HG03108 (cell line): ENCODE data around the gene KCNJ1.
A peak's percentile ranks its signal among the peaks of the same experiment; 100 is the strongest.

Experiments
- ATAC-seq: cut with Tn5 transposase; IDR thresholded peaks from one replicate; pipeline ENCODE4 v1.9.1; 2021; ENCODE audit warnings: moderate library complexity; ENCODE audit not compliant: unreplicated experiment

The KCNJ1 gene

DNA sequence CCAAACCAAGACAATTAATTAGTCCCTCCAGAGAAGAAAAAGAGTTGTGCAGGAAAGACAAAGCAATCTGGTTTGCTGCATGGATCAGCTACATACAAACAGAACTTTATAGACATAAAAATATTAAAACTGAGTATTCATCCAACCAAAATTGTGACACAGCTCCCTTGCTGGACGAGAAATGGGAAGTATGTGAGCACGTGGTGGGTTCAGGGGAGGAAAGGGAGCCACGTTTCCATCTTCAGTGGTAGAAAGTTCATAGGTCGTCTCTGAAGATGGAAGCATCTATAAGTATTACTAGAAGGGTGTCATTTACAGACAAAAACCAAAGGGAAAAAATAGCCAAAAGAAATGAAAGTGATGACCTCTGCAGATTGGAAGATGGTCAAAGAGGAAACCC lies 17.0 kb upstream of the KCNJ1 start:
- ATAC-seq = no peak

DNA sequence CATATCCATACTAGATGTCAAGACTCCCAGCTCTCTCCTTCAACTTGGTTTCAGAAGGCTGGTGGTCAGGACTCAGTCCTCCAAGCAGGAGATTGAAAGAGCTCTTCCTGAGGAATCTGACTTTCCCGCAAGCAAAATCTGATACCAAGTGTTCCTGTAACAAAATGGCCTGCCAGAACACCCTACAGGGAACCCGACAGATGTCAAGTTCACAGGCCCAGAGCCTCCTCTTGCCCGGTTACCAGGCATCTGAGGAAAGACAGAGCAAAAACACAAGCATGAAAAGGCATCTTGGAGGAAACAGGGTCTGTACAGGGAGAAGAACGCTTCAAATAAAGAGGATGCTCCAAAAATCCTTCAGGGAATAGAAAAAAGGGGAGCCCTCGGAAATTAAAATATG lies 15.4 kb upstream of the KCNJ1 start:
- no peak for ATAC-seq

DNA sequence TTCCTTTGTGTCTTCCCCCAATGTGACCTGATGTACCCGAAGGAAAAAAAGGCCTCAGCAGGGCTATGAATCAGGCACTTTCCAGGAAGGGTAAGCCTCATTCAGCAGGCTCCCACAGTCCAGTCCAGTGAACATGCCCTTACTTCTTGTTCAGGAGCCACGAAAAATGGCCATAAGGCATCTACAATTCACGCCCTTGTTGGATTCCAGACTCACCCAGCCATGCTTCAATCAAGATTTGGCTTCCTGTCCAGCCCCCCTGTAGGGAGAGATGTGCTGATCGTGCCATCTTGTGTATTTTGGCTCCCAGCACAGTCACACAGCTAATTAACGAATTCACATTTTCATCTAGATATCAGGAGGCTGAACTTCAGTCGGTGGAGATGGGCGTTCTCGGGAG lies 14.1 kb upstream of the KCNJ1 start:
- ATAC-seq = no peak

GRCh38 chr11:128879817-128880216 lies 12.7 kb upstream of the KCNJ1 start:
- no peak for ATAC-seq

DNA sequence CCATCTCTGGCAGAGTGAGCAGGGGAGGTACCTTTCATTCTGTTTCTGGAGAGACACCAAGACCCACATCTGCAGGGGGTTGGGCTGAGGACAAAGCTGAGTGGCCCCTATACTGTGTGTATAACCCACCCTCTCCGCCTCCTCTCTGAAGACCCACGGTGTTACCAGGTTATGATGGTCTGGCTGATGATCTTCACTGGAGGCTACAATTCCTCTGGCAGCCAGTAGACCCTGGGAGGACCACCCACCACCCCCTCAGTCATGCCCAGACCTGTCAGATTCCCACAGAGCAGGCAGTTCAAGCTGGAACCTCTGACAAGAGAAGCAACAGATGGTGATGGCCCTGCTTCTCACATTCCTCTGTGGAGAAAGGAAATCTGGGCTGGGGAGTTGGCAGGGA lies 11.4 kb upstream of the KCNJ1 start:
- no peak for ATAC-seq

- no peak for ATAC-seq
Observed at GRCh38 chr11:128877726-128878125, 10.6 kb upstream of the KCNJ1 start.

DNA sequence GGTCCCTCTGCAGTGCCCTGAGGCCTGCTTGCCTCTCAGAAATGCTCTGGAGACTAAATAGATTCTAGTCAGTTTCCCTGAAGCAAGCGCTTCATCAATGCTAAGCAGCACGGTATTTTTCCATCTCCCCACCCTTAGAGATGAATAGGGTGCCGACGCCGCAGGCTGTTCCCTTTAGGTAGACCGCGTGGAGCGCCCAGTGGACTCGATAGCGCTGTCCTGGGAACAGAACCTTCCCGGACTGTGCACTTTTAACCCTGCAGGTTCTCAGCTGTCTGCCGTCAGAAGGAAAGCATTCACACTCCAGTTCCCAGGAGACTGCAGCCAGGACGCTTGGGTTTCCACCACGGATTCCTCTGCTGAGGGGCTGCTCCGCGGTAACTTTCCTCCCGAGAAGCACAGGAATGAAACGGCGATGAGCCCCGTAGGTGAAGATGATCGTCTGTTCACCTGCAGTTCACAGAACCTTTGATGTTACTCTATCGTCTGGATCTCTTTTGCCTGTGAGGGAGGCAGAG lies 9.1 kb upstream of the KCNJ1 start:
- ATAC-seq = no peak

DNA sequence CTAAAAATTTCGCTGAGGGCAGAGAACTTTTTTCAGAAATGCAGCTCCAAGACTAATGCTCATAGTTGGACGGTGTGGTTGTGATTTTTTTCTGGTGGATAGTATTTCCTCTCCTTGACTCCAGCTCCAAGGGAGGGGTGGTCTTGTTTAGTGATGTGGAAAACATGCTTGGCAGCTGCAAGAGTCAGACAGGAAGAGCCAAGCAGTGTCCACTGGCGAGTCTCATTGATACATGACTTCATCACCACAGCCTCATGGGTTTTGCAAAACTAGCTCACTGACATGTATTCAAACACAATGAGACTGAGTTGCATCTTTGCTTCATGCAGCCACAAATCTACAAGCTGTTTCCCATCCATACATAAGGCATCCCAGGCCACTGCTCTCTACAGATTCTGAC lies 7.3 kb upstream of the KCNJ1 start:
- ATAC-seq = no peak

DNA sequence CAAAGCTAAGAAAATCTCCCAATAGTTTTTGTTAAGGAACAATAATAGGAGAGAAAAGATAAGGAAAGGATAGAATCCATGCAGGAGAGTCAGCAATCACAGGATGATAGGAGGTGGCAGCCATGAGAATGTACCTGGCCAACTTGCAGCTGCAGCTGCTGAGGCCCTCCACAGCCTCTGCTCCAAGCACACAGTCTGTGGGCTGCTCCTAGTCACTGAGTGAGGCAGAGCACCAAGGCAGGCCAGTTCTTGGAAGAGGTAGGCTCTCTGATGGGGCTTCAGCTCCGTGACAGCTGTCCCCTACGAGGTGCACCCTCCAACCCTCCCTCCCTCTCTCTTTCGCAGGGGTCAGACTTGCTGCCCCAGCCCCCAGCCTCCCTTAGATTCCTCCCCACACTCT lies 5.5 kb upstream of the KCNJ1 start:
- no peak for ATAC-seq

- no peak for ATAC-seq
Observed at GRCh38 chr11:128872094-128872493, 5.0 kb upstream of the KCNJ1 start.

GRCh38 chr11:128871168-128871610 lies 4.1 kb upstream of the KCNJ1 start:
- ATAC-seq = no peak

- ATAC-seq = no peak
Observed at GRCh38 chr11:128868841-128869671, 2.0 kb upstream of the KCNJ1 start.

GRCh38 chr11:128865490-128865889 lies 1.6 kb downstream of the KCNJ1 start:
- ATAC-seq = no peak

DNA sequence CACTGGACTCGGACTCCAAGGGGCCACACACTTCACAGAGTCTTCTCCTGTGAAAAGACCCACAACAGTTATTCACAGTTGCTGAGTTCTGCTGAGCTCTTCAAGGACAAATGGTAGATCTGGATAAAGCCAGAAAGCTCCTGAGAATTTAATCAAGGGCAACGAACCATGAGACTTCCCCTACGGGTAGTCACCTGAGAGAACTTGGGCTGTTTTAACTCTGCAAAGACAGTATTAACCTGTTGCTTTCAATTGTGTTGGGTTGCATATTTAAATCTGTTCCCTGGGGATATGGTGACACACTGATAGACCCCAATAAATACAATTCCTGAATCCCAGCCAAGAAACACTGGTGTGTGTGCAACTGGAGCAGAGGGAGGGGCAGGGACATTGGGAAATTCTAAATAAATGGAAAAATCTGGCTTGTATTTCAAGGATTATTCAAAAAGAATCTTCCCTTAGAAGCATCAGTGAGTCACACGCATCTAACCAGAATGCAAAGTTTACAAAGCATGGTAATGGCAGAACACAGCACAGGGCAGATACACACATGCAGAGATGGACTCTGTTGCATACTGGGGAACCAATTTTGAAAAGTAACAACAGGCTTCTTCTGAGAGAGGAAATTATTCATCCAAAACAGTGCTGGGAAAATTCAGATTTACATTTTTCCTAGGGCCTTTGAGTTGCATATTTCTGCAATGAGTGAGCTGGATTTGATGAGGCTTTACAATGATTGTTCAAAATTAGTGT lies 4.0 kb downstream of the KCNJ1 start:
- no peak for ATAC-seq

- no peak for ATAC-seq
Observed at GRCh38 chr11:128862406-128862805, 4.7 kb downstream of the KCNJ1 start.

GRCh38 chr11:128860571-128861361 lies 6.3 kb downstream of the KCNJ1 start:
- ATAC-seq = no peak

DNA sequence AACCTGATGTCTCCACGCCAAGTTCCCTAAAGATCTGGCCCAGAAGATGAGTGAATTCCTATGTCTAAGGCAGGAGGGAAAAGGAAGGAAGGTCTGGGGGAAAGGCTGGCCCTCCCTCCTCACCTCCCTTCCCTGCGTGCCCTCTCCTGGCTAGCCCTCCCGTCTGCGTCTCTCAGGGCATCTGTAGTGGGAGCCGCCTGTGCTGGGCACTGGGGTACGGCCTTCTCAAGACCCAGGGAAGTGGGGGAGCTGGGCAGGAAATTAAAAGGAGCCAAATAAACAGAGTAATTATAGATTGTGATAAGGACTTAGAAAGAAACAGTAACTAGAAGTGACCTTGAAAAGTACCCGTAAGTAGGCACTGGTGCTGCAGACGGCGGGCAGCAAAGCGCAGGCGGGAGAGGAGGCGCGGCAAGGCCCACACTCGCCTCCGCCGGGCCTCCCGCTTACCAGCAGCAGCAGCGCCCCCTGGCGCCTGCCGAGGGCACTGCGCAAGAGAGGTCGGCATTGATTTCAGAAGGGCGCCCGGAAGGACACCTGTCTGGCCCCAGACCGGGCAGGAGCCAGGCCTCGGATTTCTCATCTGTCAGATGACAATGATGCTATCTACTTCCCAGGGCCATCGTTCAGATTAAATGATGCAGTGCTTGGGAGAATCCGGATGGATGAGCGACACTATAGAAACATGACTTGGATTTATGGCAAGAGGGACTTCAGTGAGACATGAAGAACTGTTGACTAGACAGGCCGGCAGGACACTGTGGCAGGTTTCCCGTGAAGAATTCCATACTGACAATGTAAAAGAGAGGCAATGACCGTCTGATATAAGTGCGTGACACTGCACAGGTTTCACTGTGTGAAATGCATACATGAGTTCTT lies 7.3 kb downstream of the KCNJ1 start:
- peak; percentile 90 for ATAC-seq

DNA sequence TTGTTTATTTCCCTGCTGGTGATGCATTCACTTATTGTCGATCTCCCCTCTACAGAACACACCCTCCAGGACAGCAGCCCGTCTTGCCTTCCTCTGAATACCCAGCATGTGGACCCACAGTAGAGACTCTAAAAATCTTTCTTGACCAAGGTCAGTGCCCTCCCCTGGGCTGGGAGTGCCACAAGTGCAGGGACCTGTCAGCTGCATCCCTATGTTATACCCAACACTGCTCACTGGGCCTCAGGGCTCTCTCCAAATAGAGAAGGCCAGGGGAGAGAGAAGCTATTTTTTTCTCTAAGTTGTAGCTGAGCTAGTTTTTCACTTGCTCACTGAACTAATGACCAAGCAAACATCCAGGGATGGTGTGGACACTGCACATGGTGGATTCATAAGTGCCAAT lies 9.8 kb downstream of the KCNJ1 start:
- no peak for ATAC-seq

DNA sequence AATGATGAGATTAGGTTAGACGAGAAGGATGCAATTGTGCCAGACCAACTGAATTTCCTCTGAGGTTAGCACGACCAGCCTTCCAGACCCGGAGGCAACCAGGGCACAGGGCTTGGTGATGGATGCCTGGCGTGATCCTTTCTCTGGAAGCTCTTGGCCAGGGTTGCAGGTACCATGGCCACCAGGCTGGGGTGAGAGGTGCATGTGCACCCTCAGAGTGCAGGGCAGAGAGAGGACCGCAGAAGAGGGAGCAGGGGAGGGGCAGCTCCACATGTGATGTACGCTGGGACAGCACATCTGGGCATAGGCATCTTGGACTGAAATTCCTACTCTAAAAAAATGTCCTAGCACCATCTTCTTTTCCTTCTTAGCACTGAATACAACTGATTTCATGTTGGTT lies 10.9 kb downstream of the KCNJ1 start:
- ATAC-seq = no peak

DNA sequence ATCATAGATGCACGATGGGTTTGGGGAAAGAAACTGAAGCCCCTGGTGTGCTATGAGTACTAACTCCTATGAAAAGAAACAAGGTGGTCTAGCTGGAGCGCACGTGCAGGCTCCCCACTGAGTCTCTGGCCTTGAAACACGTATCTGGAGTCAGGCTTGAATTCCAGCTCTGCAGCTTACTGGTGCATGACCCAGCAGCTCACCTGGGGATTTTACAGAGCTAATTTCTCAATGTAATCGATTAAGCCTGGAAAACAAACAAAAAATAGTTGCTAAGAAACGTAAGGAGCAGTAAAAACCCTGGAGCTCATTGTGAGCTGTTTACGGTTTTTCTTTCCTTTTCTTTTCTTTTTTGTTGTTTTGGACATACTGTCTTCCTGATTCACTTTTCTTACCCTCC lies 12.3 kb downstream of the KCNJ1 start:
- no peak for ATAC-seq
